ENCODE measurements around the gene UBC. TPM values are rescaled to one million over a fixed set of nuclear protein-coding genes. Genes with fewer than 3 reads are reported as not detected.

UBC gene
- total and polyA plus RNA-seq, 9 of the 15 experiments (the other 6 are each of a cell fraction or from before 2014, with no cell fraction given) = 533 to 1,153 (median 813) TPM

DNA sequence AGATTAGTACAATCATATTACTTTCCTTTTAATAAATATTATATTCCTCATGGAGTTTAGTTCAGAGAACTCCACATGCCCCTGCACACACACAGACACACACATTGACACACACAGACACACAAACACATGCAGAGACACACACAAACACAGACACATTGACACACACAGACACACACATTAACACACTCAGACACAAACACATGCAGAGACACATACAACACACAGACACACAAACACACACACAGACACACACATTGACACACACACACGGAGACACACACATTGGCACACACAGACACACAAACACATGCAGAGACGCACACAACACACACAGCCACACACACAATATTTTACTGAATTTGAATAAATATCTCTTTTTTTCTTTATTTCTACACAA, 38.3 kb downstream of the UBC start (continued):
- TF ChIP-seq FOSL1 (tag; conservative IDR thresholded peaks at IDR 0.05) = no peak
- TF ChIP-seq CEBPG (CRISPR knock-in tag; IDR thresholded peaks at IDR 0.05) = no peak
- TF ChIP-seq CEBPG (tag; conservative IDR thresholded peaks at IDR 0.05 in 1 of 2, IDR thresholded peaks at IDR 0.05 in 1 of 2) = no peak
- TF ChIP-seq, protein P1, sequence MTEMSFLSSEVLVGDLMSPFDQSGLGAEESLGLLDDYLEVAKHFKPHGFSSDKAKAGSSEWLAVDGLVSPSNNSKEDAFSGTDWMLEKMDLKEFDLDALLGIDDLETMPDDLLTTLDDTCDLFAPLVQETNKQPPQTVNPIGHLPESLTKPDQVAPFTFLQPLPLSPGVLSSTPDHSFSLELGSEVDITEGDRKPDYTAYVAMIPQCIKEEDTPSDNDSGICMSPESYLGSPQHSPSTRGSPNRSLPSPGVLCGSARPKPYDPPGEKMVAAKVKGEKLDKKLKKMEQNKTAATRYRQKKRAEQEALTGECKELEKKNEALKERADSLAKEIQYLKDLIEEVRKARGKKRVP (CRISPR knock-in tag; IDR thresholded peaks at IDR 0.05) = no peak
- TF ChIP-seq, protein P2, sequence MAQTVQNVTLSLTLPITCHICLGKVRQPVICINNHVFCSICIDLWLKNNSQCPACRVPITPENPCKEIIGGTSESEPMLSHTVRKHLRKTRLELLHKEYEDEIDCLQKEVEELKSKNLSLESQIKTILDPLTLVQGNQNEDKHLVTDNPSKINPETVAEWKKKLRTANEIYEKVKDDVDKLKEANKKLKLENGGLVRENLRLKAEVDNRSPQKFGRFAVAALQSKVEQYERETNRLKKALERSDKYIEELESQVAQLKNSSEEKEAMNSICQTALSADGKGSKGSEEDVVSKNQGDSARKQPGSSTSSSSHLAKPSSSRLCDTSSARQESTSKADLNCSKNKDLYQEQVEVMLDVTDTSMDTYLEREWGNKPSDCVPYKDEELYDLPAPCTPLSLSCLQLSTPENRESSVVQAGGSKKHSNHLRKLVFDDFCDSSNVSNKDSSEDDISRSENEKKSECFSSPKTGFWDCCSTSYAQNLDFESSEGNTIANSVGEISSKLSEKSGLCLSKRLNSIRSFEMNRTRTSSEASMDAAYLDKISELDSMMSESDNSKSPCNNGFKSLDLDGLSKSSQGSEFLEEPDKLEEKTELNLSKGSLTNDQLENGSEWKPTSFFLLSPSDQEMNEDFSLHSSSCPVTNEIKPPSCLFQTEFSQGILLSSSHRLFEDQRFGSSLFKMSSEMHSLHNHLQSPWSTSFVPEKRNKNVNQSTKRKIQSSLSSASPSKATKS (CRISPR knock-in tag; IDR thresholded peaks at IDR 0.05) = no peak
- TF ChIP-seq FOXA3 (CRISPR knock-in tag; conservative IDR thresholded peaks at IDR 0.05 in 1 of 2, IDR thresholded peaks at IDR 0.05 in 1 of 2) = no peak
- no peak for TF ChIP-seq ZNF232 (CRISPR knock-in tag; IDR thresholded peaks at IDR 0.05)
- peak; percentile 47; the same call in 1 of the 2 replicates for TF ChIP-seq DPF2 (IDR thresholded peaks at IDR 0.05)
- no peak for TF ChIP-seq E2F5 (CRISPR knock-in tag; IDR thresholded peaks at IDR 0.05)
- no peak for TF ChIP-seq NR4A1 (CRISPR knock-in tag; IDR thresholded peaks at IDR 0.05)
- TF ChIP-seq NR4A1 (tag; IDR thresholded peaks at IDR 0.05) = no peak
- TF ChIP-seq SIN3A (IDR thresholded peaks at IDR 0.05; ENCODE audit: borderline replicate concordance in 2 of 2, control insufficient read depth in 1 of 2, low read depth in 2 of 2, low read length in 2 of 2) = no peak
- peak; percentile 42 for TF ChIP-seq ARID2 (IDR thresholded peaks at IDR 0.05)
- TF ChIP-seq ZNF778 (CRISPR knock-in tag; IDR thresholded peaks at IDR 0.05) = no peak
- no peak for TF ChIP-seq TCFL5 (CRISPR knock-in tag; conservative IDR thresholded peaks at IDR 0.05)
- no peak for TF ChIP-seq ZNF695 (CRISPR knock-in tag; IDR thresholded peaks at IDR 0.05)
- no peak for TF ChIP-seq SMAD1 (IDR thresholded peaks at IDR 0.05; ENCODE audit: low read depth, low read length, partially characterized antibody)
- TF ChIP-seq HLTF (IDR thresholded peaks at IDR 0.05) = peak; percentile 93
- TF ChIP-seq TSC22D4 (tag; IDR thresholded peaks at IDR 0.05) = peak; percentile 98
- TF ChIP-seq COPS2 (conservative IDR thresholded peaks at IDR 0.05) = no peak
- no peak for TF ChIP-seq PHF21A (IDR thresholded peaks at IDR 0.05; ENCODE audit: borderline replicate concordance, low read depth)
- TF ChIP-seq ARHGAP35 (IDR thresholded peaks at IDR 0.05; ENCODE audit: partially characterized antibody) = peak; percentile 72
- no peak for TF ChIP-seq BHLHE40 (IDR thresholded peaks at IDR 0.05; ENCODE audit: low read length)
- no peak for TF ChIP-seq BRF1 (IDR thresholded peaks at IDR 0.05; ENCODE audit: borderline replicate concordance, extremely low read depth, insufficient read length)
- TF ChIP-seq ZC3H8 (IDR thresholded peaks at IDR 0.05) = 0 out of 2 replicates have a peak, but pooled peaks have one; percentile 16
- peak; percentile 56; the same call in 1 of the 2 replicates for TF ChIP-seq SMARCA4 (IDR thresholded peaks at IDR 0.05)
- TF ChIP-seq MEIS2 (IDR thresholded peaks at IDR 0.05; ENCODE audit: partially characterized antibody) = no peak
- peak in 1 of 2 experiments; percentile 75; a peak in 2 of 4 replicates for TF ChIP-seq HDAC1 (IDR thresholded peaks at IDR 0.05)
- TF ChIP-seq EHMT2 (IDR thresholded peaks at IDR 0.05) = peak; percentile 50; the same call in 1 of the 2 replicates
- no peak for TF ChIP-seq ZNF707 (CRISPR knock-in tag; conservative IDR thresholded peaks at IDR 0.05)

Data from K562 (cell line).